ENCODE results near the gene STYXL2.

GRCh38 chr1:167102906-167103573 is 9.2 kb downstream of the STYXL2 start:
- TF ChIP-seq EZH2 (IDR thresholded peaks at IDR 0.05) (no peak), POLR2AphosphoS5 (IDR thresholded peaks at IDR 0.05; ENCODE audit: borderline replicate concordance, low read depth, low read length) (no peak), FOXP2 (optimal IDR thresholded peaks at IDR 0.05; ENCODE audit: control extremely low read depth, extremely low read length, insufficient read depth) (no peak)
